ENCODE data around the gene NDUFS4. TPM values are rescaled to one million over a fixed set of nuclear protein-coding genes. Genes with fewer than 3 reads are reported as not detected.
"Not testable (repeated sequence)": the region's sequence is repeated elsewhere in the genome, so short reads cannot be mapped to it uniquely, and the experiment has no call there.

The NDUFS4 gene
- total RNA-seq, 1 experiment from 2014 or later, result 112 TPM

DNA sequence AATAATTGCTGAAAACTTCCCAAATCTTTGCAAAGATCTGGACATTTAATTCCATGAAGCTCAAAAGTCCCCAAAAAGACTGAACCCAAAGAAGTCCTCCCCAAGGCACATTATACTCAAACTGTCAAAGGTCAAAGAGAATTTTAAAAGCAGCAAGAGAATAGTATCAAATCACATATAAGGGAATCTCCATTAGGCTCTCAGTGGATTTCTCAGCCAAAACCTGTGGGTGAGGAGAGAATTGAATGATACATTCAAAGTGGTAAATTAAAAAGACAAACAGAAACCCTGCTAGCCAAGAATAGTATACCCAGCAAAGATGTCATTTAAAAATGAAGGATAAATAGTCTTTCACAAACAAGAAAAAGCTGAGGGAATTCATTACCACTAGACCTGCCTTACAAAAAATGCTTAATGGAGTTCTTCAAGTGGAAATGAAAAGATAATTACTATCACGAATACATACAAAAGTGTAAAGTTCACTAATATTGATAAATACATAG lies 134.1 kb downstream of the NDUFS4 start:
- H3K9me3 ChIP-seq (ENCODE audit: low read depth, low read length, poor library complexity, severe bottlenecking), result peaks cover 18% of the 10 kb centered on the region
- intact Hi-C loops (cut with micrococcal nuclease; ENCODE audit: unreplicated experiment), result no loop called here

GRCh38 chr5:53710405-53710804 lies 150.0 kb downstream of the NDUFS4 start:
- CTCF ChIA-PET, result not testable (repeated sequence)

More for the DNA sequence above, 134.1 kb downstream of the NDUFS4 start:
- no peaks in the 10 kb centered on the region for H3K4me1 ChIP-seq (ENCODE audit: insufficient read depth, low read length, poor library complexity, severe bottlenecking)
- H3K27ac ChIP-seq (ENCODE audit: low read depth, low read length, poor library complexity, severe bottlenecking), result no peak overlapping the region
- no peak for DNase-seq (ENCODE audit: low spot score)
- H3K36me3 ChIP-seq (ENCODE audit: insufficient read depth, low read length, poor library complexity, severe bottlenecking), result no peaks in the 10 kb centered on the region
- POLR2A ChIA-PET (ENCODE audit: low non-redundant PET), result no interaction called here
- no peak overlapping the region for H3K4me3 ChIP-seq (ENCODE audit: low read depth, low read length, poor library complexity, severe bottlenecking)
- BruUV-seq (replicated peaks), result no TSS peak
- TF ChIP-seq EZH2 (IDR thresholded peaks at IDR 0.05; ENCODE audit: borderline replicate concordance, low read depth, low read length, poor library complexity, severe bottlenecking) (no peak), CTCF (conservative IDR thresholded peaks at IDR 0.05; ENCODE audit: low read depth, low read length) (no peak)
- CTCF ChIA-PET, result no interaction called here
- no peaks in the 10 kb centered on the region for H3K27me3 ChIP-seq (replicated peaks; ENCODE audit: insufficient read depth, low read depth, low read length, poor library complexity)

DNA sequence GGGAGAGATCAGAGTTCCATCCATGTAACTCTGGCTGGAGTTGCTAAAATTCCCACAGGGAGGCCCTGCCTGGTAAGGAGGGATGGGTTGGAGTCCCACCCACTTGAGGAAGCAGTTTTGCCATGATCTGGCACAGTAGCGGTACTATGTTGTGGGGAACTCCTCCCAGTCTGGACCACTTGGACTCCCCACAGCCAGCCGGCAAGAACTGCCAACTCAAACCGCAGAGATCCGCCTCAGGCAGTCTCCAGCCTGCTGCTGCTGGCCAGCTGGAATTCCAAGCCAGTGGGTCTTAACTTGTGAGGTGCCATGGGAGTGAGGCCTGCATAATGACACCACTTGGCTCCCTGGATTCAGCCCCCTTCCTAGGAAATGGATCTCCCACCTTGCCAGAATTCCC lies 151.9 kb downstream of the NDUFS4 start:
- ChIA-PET POLR2A (ENCODE audit: low non-redundant PET) (no interaction called here), CTCF (no interaction called here)
- no TSS peak for BruUV-seq (replicated peaks)
- Histone ChIP-seq H3K36me3 (ENCODE audit: insufficient read depth, low read length, poor library complexity, severe bottlenecking) (no peaks in the 10 kb centered on the region), H3K27me3 (replicated peaks; ENCODE audit: insufficient read depth, low read depth, low read length, poor library complexity) (no peaks in the 10 kb centered on the region), H3K27ac (ENCODE audit: low read depth, low read length, poor library complexity, severe bottlenecking) (no peak overlapping the region), H3K4me3 (ENCODE audit: low read depth, low read length, poor library complexity, severe bottlenecking) (no peak overlapping the region), H3K4me1 (ENCODE audit: insufficient read depth, low read length, poor library complexity, severe bottlenecking) (no peaks in the 10 kb centered on the region), H3K9me3 (ENCODE audit: low read depth, low read length, poor library complexity, severe bottlenecking) (no peaks in the 10 kb centered on the region)
- DNase-seq (ENCODE audit: low spot score), result no peak
- TF ChIP-seq EZH2 (IDR thresholded peaks at IDR 0.05; ENCODE audit: borderline replicate concordance, low read depth, low read length, poor library complexity, severe bottlenecking) (no peak), CTCF (conservative IDR thresholded peaks at IDR 0.05; ENCODE audit: low read depth, low read length) (no peak)
- intact Hi-C loops (cut with micrococcal nuclease; ENCODE audit: unreplicated experiment), result no loop called here

More at GRCh38 chr5:53710405-53710804, 150.0 kb downstream of the NDUFS4 start:
- H3K4me3 ChIP-seq (ENCODE audit: low read depth, low read length, poor library complexity, severe bottlenecking); H3K27ac ChIP-seq (ENCODE audit: low read depth, low read length, poor library complexity, severe bottlenecking); H3K27me3 ChIP-seq (replicated peaks; ENCODE audit: insufficient read depth, low read depth, low read length, poor library complexity); H3K36me3 ChIP-seq (ENCODE audit: insufficient read depth, low read length, poor library complexity, severe bottlenecking); intact Hi-C loops (cut with micrococcal nuclease; ENCODE audit: unreplicated experiment); H3K9me3 ChIP-seq (ENCODE audit: low read depth, low read length, poor library complexity, severe bottlenecking); DNase-seq (ENCODE audit: low spot score); BruUV-seq (replicated peaks); POLR2A ChIA-PET (ENCODE audit: low non-redundant PET); H3K4me1 ChIP-seq (ENCODE audit: insufficient read depth, low read length, poor library complexity, severe bottlenecking): not testable (repeated sequence)

DNA sequence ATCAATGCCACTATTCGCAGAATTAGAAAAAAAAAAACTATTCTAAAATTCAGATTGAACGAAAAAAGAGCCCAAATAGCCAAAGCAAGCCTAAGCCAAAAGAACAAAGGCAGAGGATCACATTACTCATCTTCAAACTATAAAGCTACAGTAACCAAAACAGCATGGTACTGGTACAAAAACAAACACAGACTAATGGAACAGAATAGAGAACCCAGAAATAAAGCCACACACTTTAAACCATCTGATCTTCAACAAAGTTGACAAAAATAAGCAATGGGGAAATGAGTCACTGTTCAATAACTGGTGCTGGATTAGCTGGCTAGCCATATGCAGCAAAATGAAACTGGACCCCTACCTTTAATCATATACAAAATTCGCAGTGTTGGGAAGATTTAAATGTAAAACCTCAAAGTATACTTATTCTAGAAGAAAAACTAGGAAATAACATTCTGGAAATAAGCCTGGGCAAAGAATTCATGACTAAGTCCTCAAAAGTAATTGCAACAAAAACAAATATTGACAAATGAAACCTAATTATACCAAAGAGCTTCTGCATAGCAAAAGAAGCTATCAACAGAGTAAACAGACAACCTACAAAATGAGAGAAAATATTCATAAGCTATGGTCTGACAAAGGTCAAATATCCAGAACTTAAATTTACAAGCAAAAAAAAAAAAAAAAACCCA lies 153.7 kb downstream of the NDUFS4 start:
- ChIA-PET POLR2A (ENCODE audit: low non-redundant PET) (no interaction called here), CTCF (no interaction called here)

More for the DNA sequence above, 153.7 kb downstream of the NDUFS4 start:
- Histone ChIP-seq H3K4me1 (ENCODE audit: insufficient read depth, low read length, poor library complexity, severe bottlenecking) (no peaks in the 10 kb centered on the region), H3K9me3 (ENCODE audit: low read depth, low read length, poor library complexity, severe bottlenecking) (no peaks in the 10 kb centered on the region), H3K4me3 (ENCODE audit: low read depth, low read length, poor library complexity, severe bottlenecking) (no peak overlapping the region), H3K27ac (ENCODE audit: low read depth, low read length, poor library complexity, severe bottlenecking) (no peak overlapping the region), H3K27me3 (replicated peaks; ENCODE audit: insufficient read depth, low read depth, low read length, poor library complexity) (no peaks in the 10 kb centered on the region), H3K36me3 (ENCODE audit: insufficient read depth, low read length, poor library complexity, severe bottlenecking) (no peaks in the 10 kb centered on the region)
- intact Hi-C loops (cut with micrococcal nuclease; ENCODE audit: unreplicated experiment), result no loop called here
- no TSS peak for BruUV-seq (replicated peaks)
- TF ChIP-seq CTCF (conservative IDR thresholded peaks at IDR 0.05; ENCODE audit: low read depth, low read length) (no peak), EZH2 (IDR thresholded peaks at IDR 0.05; ENCODE audit: borderline replicate concordance, low read depth, low read length, poor library complexity, severe bottlenecking) (no peak)
- DNase-seq (ENCODE audit: low spot score), result no peak

All from A673 (cell line).